NCI-H510A treated with DMSO at 0.1 percent for 48 hours (cell line): ENCODE results near the gene FKBP5.

Experiments used
- DNase-seq: peaks from one replicate; lab custom pipeline; 2025; lab: John Stamatoyannopoulos, UW

Gene FKBP5

GRCh38 chr6:35662999-35663398, 25.7 kb downstream of the FKBP5 start:
- DNase-seq = no peak

GRCh38 chr6:35654883-35655282, 33.8 kb downstream of the FKBP5 start:
- no peak for DNase-seq

GRCh38 chr6:35651244-35651643, 37.5 kb downstream of the FKBP5 start:
- DNase-seq = no peak

GRCh38 chr6:35650015-35650414, 38.7 kb downstream of the FKBP5 start:
- DNase-seq = no peak

- no peak for DNase-seq
Observed at GRCh38 chr6:35648203-35648602, 40.5 kb downstream of the FKBP5 start.

GRCh38 chr6:35647400-35647799, 41.3 kb downstream of the FKBP5 start:
- DNase-seq = no peak

GRCh38 chr6:35643162-35643535, 45.6 kb downstream of the FKBP5 start:
- no peak for DNase-seq

- no peak for DNase-seq
Observed at GRCh38 chr6:35642471-35643161, 46.1 kb downstream of the FKBP5 start.

- DNase-seq = no peak
Observed at GRCh38 chr6:35640017-35640664, 48.6 kb downstream of the FKBP5 start.

GRCh38 chr6:35638679-35639078, 50.0 kb downstream of the FKBP5 start:
- DNase-seq = no peak

GRCh38 chr6:35637911-35638310, 50.8 kb downstream of the FKBP5 start:
- no peak for DNase-seq

GRCh38 chr6:35635601-35636597, 52.8 kb downstream of the FKBP5 start:
- no peak for DNase-seq

- DNase-seq = peak; percentile 41
Observed at GRCh38 chr6:35634316-35634715, 54.4 kb downstream of the FKBP5 start.

- DNase-seq = no peak
Observed at GRCh38 chr6:35633579-35634089, 55.1 kb downstream of the FKBP5 start.

- no peak for DNase-seq
Observed at GRCh38 chr6:35629876-35630378, 58.8 kb downstream of the FKBP5 start.

GRCh38 chr6:35626401-35626800, 62.3 kb downstream of the FKBP5 start:
- DNase-seq = no peak

GRCh38 chr6:35624341-35625070, 64.2 kb downstream of the FKBP5 start:
- no peak for DNase-seq

- DNase-seq = no peak
Observed at GRCh38 chr6:35622283-35622682, 66.4 kb downstream of the FKBP5 start.

- DNase-seq = no peak
Observed at GRCh38 chr6:35620706-35621105, 68.0 kb downstream of the FKBP5 start.

- DNase-seq = no peak
Observed at GRCh38 chr6:35613762-35614161, 75.0 kb downstream of the FKBP5 start.

GRCh38 chr6:35611240-35611639, 77.5 kb downstream of the FKBP5 start:
- no peak for DNase-seq

GRCh38 chr6:35610830-35611229, 77.9 kb downstream of the FKBP5 start:
- no peak for DNase-seq
